Testis (tissue), 3 donors: ENCODE data around the gene NFE2. TPM values are rescaled to one million over a fixed set of nuclear protein-coding genes. Genes with fewer than 3 reads are reported as not detected.

Experiments
- DNase-seq: peaks from one replicate; pipeline ENCODE4 v3.0.0-alpha.2; 2019
- H3K27ac ChIP-seq, 2 donors: fragments of 200-600 bp; sonication (generic); one replicate each; pipeline ENCODE4 v1.5.1; 2019
- H3K27me3 ChIP-seq: fragments of 200-600 bp; sonication (generic); one replicate; pipeline ENCODE4 v1.5.1; 2019
- H3K36me3 ChIP-seq: fragments of 200-600 bp; sonication (generic); one replicate; pipeline ENCODE4 v1.5.1; 2017; ENCODE audit warnings: low read depth; ENCODE audit errors: missing control alignments
- H3K4me1 ChIP-seq: fragments of 200-600 bp; sonication (generic); one replicate; pipeline ENCODE4 v1.5.1; 2019
- H3K4me3 ChIP-seq, 2 donors: fragments of 200-600 bp; sonication (generic); one replicate each; pipeline ENCODE4 v1.5.1; 2017 to 2019
- H3K9me3 ChIP-seq: fragments of 200-600 bp; sonication (generic); one replicate; pipeline ENCODE4 v1.5.1; 2017
- CTCF ChIP-seq, 3 experiments: fragments of 450-650 bp in 2 of 3; fragments of 200-600 bp in 1 of 3; sonication (generic) in 1 of 3; IDR thresholded peaks; one replicate each; pipeline ENCODE4 v1.5.1; 2016 to 2019; ENCODE audit warnings: antibody characterized with exemption in 3 of 3, mild to moderate bottlenecking in 2 of 3, moderate library complexity in 1 of 3
- POLR2A ChIP-seq: fragments of 450-650 bp; IDR thresholded peaks from one replicate; pipeline ENCODE4 v1.6.1; 2017; ENCODE audit warnings: antibody characterized with exemption, mild to moderate bottlenecking, moderate library complexity
- WGBS, 2 donors: methylation state at CpG; one replicate each; pipeline ENCODE4 v1.1.5; 2018; 5-methylcytosine and 5-hydroxymethylcytosine counted together
- intact Hi-C: fragments of 100-400 bp; cut with DNase I; formaldehyde crosslinking; loops from one replicate; pipeline ENCODE4 v1.15.1; 2023; ENCODE audit warnings: low total_unique reads
- polyA plus RNA-seq: library from polyadenylated mRNA; stranded (reverse); fragments of 350-450 nt; fragmentation: Illumina TruSeq; extraction: RNeasy Lipid Tissue Mini Kit (QIAGEN cat#74804); gene quantifications from one replicate; pipeline ENCODE4 v1.2.3, GENCODE V29; 2014; ENCODE audit warnings: low read depth, low replicate concordance; ENCODE audit not compliant: insufficient read depth
- total RNA-seq, 2 donors: library from RNA; depleted of rRNA; stranded (reverse); fragments of >200 nt; gene quantifications; one replicate each; pipeline ENCODE4 v1.2.3, GENCODE V29; 2016

Gene NFE2
- total and polyA plus RNA-seq, 3 donors from 2014 or later = 0.94 to 2.6 (median 1.9) TPM

DNA sequence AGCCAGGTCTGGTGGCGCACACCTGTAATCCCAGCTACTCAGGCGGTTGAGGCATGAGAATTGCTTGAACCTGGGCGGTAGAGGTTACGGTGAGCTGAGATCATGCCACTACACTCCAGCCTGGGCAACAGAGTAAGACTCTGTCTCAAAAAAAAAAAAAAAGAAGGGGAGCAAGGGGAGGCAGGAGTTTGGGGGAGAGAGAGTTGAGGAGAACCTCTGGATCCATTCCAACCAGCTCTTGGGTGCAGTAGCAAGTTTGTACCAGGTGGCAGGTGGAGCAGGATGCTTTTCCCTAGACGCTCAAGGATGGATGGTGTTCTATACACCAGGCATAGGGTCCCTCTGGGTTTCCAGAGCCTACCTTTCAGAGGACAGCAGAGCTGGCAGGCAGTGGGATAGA, 1.9 kb downstream of the NFE2 start:
- peaks cover 10% of the 10 kb centered on the region for H3K4me1 ChIP-seq

GRCh38 chr12:54296393-54297099, 4.3 kb downstream of the NFE2 start:
- WGBS, 2 donors = 68 to 77% methylated on average over 5 of the region's 5 CpGs
- H3K36me3 ChIP-seq = no peaks in the 10 kb centered on the region
- no peak for DNase-seq
- intact Hi-C loops = no loop called here
- H3K9me3 ChIP-seq = no peaks in the 10 kb centered on the region
- TF ChIP-seq CTCF (IDR thresholded peaks at IDR 0.05) (no peak), POLR2A (no peak)
- H3K4me3 ChIP-seq = no peak overlapping the region
- no peak overlapping the region for H3K27ac ChIP-seq
- peaks cover 15% of the 10 kb centered on the region for H3K4me1 ChIP-seq
- H3K27me3 ChIP-seq = no peaks in the 10 kb centered on the region

More for the DNA sequence above, 1.9 kb downstream of the NFE2 start:
- no peaks in the 10 kb centered on the region for H3K27me3 ChIP-seq
- no peak overlapping the region for H3K27ac ChIP-seq
- intact Hi-C loops = no loop called here
- DNase-seq = no peak
- no peaks in the 10 kb centered on the region for H3K9me3 ChIP-seq
- WGBS, 2 donors = 91 to 93% methylated on average over 4 to 5 of the region's 5 CpGs
- TF ChIP-seq CTCF (IDR thresholded peaks at IDR 0.05) = no peak
- no peak for TF ChIP-seq POLR2A
- no peaks in the 10 kb centered on the region for H3K36me3 ChIP-seq
- no peak overlapping the region for H3K4me3 ChIP-seq

GRCh38 chr12:54294953-54295566, 5.8 kb downstream of the NFE2 start:
- no peak for DNase-seq
- Histone ChIP-seq H3K36me3 (no peaks in the 10 kb centered on the region), H3K9me3 (no peaks in the 10 kb centered on the region), H3K27ac (no peak overlapping the region), H3K27me3 (no peaks in the 10 kb centered on the region), H3K4me1 (peaks cover 15% of the 10 kb centered on the region), H3K4me3 (no peak overlapping the region)
- TF ChIP-seq POLR2A (no peak), CTCF (IDR thresholded peaks at IDR 0.05) (no peak)
- WGBS, 2 donors = 67 to 74% methylated on average over 9 of the region's 9 CpGs
- intact Hi-C loops = no loop called here

DNA sequence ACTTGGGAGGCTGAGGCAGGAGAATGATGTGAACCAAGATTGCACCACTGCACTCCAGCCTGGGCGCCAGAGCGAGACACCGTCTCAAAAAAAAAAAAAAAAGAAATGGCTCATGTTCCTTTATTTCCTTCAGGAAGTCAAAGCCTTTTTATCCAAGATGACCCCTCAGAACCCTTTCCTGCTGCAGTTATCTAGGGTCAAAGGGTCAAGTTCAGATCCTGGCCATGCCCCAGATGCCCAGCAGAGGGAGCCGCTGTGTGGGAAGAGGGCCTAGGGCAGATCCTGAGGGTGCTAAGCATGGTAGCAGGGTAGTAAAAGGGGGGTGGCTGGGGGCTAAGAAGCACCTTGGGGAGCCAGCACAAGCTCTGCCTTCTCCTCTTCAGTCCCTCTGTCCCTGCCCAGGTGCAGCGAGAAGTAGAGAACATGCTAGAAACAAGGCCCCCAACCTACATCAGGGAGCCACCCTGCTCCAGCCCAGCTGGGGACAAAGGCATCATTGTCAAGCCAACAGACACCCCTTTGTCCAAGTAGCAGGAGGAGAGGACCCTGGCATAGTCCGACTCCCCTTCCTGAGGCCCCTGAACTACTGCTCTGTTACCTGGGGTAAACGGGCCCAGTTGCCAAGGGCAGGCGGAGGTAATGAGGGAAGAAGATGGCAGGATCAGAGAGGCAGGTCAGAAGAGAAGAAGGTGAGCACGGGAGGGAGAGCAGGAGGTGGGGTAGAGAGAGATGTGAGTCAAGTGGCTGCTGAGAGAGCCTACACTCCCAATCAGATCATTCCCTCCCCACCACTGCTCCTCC, 6.5 kb downstream of the NFE2 start:
- no peaks in the 10 kb centered on the region for H3K27me3 ChIP-seq
- H3K27ac ChIP-seq = no peak overlapping the region
- H3K36me3 ChIP-seq = no peaks in the 10 kb centered on the region
- no peaks in the 10 kb centered on the region for H3K9me3 ChIP-seq
- WGBS, 2 donors = 66 to 74% methylated on average over 8 to 9 of the region's 9 CpGs
- TF ChIP-seq POLR2A (no peak), CTCF (IDR thresholded peaks at IDR 0.05) (peak in 2 of 3 experiments; percentile 55 to 56)
- peak; percentile 58 for DNase-seq
- no peak overlapping the region for H3K4me3 ChIP-seq
- H3K4me1 ChIP-seq = peaks cover 15% of the 10 kb centered on the region
- intact Hi-C loops = no loop called here
